OCI-LY1 (cell line): ENCODE measurements around the gene ACTN4.

Source experiments
- CTCF ChIP-seq: fragments of 200-600 bp; sonication (generic), shearing (Covaris generic); IDR thresholded peaks from 2 replicates; pipeline ENCODE4 v1.5.1; 2017; ENCODE audit warnings: mild to moderate bottlenecking, antibody characterized with exemption, low read length, moderate library complexity, mixed read lengths
- EZH2 ChIP-seq: fragments of 200-600 bp; sonication (generic), shearing (Covaris generic); IDR thresholded peaks from 2 replicates; pipeline ENCODE4 v1.8.0; 2017; ENCODE audit warnings: borderline replicate concordance, mixed run types, mild to moderate bottlenecking, antibody characterized with exemption, low read length, moderate library complexity, mixed read lengths

GRCh38 chr19:38682195-38682867 is 34.9 kb downstream of the ACTN4 start:
- TF ChIP-seq CTCF (no peak), EZH2 (no peak)
